NB4 (cell line): ENCODE measurements around the gene TBX2.

ENCODE experiments used
- DNase-seq: peaks from one replicate; pipeline ENCODE4 v3.0.0; 2010; ENCODE audit warnings: low read depth
- H3K4me3 ChIP-seq: one replicate; pipeline ENCODE4 v1.5.1; 2011; ENCODE audit warnings: mild to moderate bottlenecking, low read depth, low read length, moderate library complexity
- MYC ChIP-seq: IDR thresholded peaks from 2 replicates; pipeline ENCODE4 v1.6.1; 2011; ENCODE audit warnings: low read depth, low read length
- POLR2A ChIP-seq: IDR thresholded peaks from 2 replicates; pipeline ENCODE4 v1.6.1; 2011; ENCODE audit warnings: mild to moderate bottlenecking; ENCODE audit not compliant: insufficient read length; ENCODE audit errors: extremely low read depth
- TF ChIP-seq, protein P1 (sequence below): IDR thresholded peaks from 2 replicates; pipeline ENCODE4 v1.6.1; 2011; ENCODE audit warnings: low read depth, low read length
- TF ChIP-seq, protein P2 (sequence below): IDR thresholded peaks from one replicate; pipeline ENCODE4 v1.5.1; 2012; ENCODE audit warnings: low read depth, low read length

The TBX2 gene

DNA sequence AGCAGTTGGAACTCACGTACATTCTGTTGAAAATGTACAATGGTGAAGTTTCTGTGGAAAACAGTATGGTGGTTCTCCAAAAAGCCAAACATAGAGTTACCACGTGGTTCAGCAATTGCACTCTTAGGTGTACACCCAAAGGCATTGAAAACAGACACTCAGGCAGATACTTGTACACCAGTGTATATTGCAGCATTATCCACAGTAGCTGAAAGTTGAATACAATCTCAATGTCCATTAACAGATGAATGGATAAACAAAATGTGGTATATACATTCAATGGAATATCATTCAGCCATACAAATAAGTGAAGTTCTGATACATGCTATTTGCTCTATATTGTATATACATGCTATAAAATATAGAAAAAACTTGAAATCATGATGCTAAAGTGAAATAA lies 23.2 kb downstream of the TBX2 start:
- TF ChIP-seq, protein P1, sequence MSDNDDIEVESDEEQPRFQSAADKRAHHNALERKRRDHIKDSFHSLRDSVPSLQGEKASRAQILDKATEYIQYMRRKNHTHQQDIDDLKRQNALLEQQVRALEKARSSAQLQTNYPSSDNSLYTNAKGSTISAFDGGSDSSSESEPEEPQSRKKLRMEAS = no peak
- no peak for TF ChIP-seq MYC
- TF ChIP-seq POLR2A = no peak
- TF ChIP-seq, protein P2, sequence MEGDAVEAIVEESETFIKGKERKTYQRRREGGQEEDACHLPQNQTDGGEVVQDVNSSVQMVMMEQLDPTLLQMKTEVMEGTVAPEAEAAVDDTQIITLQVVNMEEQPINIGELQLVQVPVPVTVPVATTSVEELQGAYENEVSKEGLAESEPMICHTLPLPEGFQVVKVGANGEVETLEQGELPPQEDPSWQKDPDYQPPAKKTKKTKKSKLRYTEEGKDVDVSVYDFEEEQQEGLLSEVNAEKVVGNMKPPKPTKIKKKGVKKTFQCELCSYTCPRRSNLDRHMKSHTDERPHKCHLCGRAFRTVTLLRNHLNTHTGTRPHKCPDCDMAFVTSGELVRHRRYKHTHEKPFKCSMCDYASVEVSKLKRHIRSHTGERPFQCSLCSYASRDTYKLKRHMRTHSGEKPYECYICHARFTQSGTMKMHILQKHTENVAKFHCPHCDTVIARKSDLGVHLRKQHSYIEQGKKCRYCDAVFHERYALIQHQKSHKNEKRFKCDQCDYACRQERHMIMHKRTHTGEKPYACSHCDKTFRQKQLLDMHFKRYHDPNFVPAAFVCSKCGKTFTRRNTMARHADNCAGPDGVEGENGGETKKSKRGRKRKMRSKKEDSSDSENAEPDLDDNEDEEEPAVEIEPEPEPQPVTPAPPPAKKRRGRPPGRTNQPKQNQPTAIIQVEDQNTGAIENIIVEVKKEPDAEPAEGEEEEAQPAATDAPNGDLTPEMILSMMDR = no peak
- no peak overlapping the region for H3K4me3 ChIP-seq
- no peak for DNase-seq

DNA sequence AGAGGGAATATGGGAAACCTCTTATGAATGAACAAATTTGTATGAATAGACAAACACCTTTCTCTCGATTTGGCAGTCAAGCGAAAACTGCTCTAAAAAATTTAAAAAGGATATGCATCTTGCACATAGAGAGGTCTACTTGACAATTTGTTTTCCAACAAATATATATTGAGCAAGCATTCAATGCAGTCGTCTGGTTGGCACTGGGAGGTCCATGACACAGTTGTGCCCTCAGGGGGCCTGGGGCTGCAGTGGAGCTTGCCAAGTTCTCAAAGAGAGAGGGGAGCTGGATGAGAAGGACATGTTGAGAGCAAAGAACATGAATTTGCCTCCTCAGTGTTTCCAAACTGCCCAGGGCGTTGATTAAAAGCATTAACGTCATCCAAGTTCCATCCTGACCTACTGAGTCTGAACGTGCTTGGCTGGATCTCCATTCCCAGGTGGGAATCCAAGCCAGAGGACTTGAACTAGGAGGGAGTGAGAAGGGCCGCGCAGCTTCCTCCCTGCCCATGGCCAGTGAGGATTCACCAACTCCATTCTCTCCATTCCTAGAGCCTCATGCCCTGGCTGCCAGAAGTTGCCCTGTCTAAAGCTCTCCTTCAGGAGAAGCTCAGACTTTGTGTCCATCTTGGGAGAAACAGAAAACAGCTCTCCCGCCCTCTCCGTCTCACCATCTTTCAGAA lies 24.5 kb downstream of the TBX2 start:
- DNase-seq = no peak
- no peak overlapping the region for H3K4me3 ChIP-seq
- TF ChIP-seq MYC (no peak), POLR2A (no peak)
- TF ChIP-seq, protein P2 = no peak
- TF ChIP-seq, protein P1 = no peak

DNA sequence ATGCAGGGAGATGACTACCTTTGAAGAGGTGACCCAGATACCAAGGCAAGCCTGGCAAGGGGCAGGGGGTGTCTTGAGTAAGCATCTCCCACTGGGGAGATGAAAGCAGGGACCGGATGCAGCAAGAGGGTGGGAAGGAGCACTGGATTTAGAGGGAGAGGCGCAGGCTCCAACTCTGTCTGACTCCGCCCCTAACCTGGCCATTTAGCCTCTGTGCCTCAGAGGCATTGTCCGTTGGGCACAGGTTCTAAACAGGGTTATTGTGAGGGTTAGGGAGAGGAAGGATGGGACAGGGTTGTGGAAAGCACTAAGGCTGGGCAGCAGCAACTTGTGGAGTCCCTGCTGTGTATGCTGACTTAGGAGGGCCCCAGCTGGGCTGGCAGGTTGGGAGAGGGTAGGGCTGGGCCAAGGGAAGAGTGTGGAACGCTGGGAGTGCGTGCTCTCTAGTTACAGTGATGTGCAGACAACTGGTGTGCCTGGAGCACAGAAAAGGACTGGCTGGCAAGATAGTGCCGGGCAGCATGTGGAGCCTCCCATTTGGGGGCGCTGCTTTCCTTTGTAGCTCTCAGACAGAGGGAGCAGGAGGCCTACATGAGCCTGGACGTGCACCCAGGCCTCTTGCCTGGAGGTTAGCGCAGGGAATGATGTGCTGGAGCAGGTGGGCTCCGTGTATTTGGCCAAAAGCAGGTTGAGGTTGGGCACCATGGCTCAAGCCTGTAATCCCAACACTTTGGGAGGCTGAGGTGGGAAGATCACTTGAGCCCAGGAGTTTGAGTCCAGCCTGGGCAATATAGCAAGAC lies 26.2 kb downstream of the TBX2 start:
- no peak for DNase-seq
- no peak overlapping the region for H3K4me3 ChIP-seq
- TF ChIP-seq, protein P1 = no peak
- TF ChIP-seq MYC (no peak), POLR2A (no peak)
- TF ChIP-seq, protein P2 = no peak

DNA sequence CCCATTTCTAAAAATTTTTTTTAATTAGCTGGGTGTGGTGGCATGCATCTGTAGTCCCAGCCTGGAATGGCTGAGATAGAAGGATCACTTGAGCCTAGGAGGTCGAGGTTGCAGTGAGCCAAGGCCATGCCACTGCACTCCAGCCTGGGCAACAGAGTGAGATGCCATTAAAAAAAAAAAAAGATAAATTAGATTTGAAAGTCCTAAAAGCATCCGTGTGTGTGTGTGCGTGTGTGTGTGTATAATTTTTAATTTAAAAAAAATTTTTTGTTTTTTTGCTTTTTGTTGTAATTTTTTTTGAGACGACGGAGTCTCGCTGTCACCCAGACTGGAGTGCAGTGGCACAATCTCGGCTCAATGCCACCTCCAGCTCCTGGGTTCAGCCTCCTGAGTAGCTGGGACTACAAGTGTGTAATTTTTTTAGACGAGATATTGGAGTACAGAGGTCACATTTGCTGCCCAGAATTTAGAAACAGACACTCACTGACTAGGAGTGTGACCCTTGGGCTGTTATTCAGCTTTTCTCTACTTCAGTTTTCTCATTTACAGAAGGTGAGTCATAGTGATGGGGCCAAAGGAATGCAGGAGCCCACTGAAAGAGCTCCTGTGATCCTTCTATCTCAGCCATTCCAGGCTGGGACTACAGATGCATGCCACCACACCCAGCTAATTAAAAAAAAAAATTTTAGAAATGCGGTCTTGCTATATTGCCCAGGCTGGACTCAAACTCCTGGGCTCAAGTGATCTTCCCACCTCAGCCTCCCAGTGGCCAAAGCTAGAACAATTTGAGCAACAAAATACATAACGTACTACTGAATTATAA lies 27.1 kb downstream of the TBX2 start:
- no peak for DNase-seq
- no peak overlapping the region for H3K4me3 ChIP-seq
- TF ChIP-seq MYC = no peak
- TF ChIP-seq, protein P1 = no peak
- TF ChIP-seq, protein P2 = no peak
- TF ChIP-seq POLR2A = no peak

DNA sequence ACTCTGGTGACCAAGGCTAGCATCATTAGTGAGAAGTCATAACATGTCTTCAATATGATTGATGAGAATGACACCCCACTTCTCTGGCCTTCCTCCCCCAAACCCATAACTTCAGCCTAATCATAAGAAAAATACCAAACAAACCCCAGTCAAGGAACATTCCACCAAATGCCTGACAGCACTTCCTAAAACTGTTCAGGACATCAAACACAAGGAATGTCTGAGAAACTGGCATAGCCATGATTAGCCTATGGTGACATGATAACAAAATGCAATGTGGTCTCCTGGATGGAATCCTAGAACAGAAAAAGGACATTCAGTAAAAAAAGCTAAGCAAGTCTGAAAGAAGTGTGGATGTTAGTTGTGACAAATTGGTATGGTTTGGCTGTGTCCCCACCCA lies 27.9 kb downstream of the TBX2 start:
- TF ChIP-seq, protein P1 = no peak
- TF ChIP-seq POLR2A = no peak
- TF ChIP-seq MYC = no peak
- TF ChIP-seq, protein P2 = no peak
- no peak for DNase-seq
- no peak overlapping the region for H3K4me3 ChIP-seq
